GM19328 (cell line): ENCODE measurements around the gene TMEM132D.
"Not testable (repeated sequence)": the region's sequence is repeated elsewhere in the genome, so short reads cannot be mapped to it uniquely, and the experiment has no call there.

Experiments used
- ATAC-seq: cut with Tn5 transposase; IDR thresholded peaks from one replicate; pipeline ENCODE4 v1.9.1; 2021; ENCODE audit warnings: mild to moderate bottlenecking, moderate library complexity; ENCODE audit not compliant: unreplicated experiment

TMEM132D gene

DNA sequence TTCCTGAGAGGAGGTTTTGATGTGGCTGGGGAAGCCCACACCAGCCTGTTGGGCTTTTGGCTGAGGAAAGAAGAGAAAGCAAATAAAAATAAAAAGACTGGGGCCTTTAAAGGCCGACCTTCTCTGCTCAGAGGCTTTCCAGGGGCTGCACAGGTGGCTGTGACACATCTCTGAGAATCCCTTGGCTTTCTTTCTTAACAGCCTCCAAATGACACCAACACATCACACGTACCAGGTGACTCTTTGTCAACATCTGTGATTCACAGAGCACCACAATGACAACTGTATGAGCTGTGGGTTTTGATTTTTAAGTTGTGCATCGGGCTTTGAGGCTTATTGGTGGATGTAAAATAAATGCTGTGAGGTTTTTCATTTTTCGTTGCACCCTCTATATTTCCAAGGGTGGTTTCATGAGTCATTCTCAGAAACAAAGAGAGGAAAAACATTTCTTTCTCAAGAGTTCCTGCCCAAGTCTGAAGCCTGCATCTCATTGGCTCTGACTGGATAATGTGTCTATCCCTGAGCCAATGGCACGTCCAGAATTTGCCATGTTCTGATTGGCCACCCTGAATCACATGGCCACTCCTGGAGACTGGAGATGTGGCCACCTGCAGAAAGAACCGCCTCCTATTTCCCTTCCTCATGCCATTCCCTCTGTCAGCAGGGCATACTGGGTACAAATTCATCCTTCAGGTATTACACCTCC is 701.6 kb downstream of the TMEM132D start:
- ATAC-seq, result no peak

GRCh38 chr12:129201029-129201428 is 702.8 kb downstream of the TMEM132D start:
- ATAC-seq, result no peak

GRCh38 chr12:129200576-129200975 is 703.2 kb downstream of the TMEM132D start:
- no peak for ATAC-seq

GRCh38 chr12:129196927-129197326 is 706.9 kb downstream of the TMEM132D start:
- ATAC-seq, result no peak

GRCh38 chr12:129195081-129195480 is 708.7 kb downstream of the TMEM132D start:
- ATAC-seq, result no peak

DNA sequence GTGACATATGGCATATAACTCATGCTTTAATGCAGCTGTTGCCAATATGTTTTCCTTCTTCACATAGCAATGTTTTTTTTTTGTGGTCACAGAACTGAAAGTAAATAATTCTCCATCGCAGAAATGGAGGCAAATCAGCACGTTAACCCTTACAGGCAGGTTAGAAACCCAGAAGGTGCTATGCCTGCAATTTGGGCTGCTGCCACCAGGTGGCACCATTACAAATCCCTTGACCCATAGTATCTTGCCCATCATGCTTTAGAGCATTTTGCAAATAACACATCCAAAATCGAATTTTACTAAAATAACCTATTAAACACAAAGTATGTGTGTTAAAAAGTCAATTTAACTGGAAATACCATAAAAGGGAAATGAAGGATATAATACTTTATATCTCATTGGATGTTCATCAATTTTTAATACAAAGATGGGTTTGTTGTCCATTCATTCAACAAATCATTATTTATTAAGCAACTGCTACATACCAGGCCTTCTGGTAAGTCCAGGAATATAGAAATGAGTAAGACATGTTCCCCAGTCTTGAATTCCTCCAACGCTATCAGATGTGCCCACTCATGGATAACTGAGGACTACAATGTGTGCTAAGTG is 710.5 kb downstream of the TMEM132D start:
- no peak for ATAC-seq

GRCh38 chr12:129190827-129191226 is 713.0 kb downstream of the TMEM132D start:
- no peak for ATAC-seq

DNA sequence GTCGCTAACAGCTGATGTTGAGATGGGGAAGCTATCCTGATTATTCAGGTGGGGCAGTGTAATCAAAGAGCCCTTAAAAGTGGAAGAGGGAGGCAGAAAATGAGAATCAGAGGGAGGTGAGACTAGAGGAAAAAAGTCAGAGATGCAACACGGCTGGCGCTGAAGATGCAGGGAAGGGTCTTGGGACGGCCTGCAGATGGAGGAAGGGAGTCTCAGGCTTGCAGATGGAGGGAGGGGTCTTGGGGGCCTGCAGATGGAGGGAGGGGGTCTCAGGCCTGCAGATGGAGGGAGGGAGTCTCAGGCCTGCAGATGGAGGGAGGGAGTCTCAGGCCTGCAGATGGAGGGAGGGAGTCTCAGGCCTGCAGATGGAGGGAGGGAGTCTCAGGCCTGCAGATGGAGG is 713.9 kb downstream of the TMEM132D start:
- not testable (repeated sequence) for ATAC-seq

- ATAC-seq, result no peak
Measured at GRCh38 chr12:129186952-129187351, 716.9 kb downstream of the TMEM132D start.

GRCh38 chr12:129185855-129186254 is 718.0 kb downstream of the TMEM132D start:
- ATAC-seq, result no peak

DNA sequence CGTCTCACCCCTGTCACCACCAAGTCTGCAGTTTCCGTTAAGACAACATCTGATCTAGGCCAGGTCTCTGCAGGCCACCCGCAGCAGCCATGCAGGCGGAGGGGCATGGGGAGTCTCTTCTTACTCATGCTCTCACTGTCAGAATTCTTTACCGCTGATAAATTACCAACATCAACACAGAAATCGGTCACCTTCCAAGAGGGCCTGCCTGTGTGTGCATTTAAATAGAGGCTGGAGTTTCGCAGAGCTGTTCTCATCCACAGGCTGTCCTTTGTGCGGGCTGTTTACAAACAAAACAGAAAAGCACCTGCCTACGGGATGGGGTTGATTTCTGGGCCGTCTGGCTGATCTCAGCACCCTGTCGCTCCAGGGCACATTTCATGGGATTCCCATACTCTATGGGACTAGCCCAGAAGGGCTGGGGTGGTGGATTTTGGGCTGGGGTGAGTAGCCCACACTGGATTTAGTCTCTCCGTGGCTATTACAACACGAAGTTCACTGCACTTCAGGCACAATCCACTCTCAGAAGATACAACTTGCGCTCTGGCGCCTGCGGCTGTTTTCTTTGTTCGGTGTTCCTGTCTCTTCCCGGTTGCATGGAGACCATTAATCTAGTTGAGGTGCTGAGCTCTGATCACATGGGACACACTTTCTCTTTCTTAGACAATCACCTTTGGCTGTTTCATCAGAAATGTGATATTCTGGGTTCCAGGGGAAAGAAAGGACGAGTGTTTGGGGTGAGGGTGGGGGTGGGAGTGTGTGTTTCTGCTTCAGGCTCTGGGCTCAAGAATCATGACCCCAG is 719.5 kb downstream of the TMEM132D start:
- no peak for ATAC-seq

GRCh38 chr12:129179941-129180553 is 723.8 kb downstream of the TMEM132D start:
- ATAC-seq, result no peak

- no peak for ATAC-seq
Measured at GRCh38 chr12:129169928-129170327, 733.9 kb downstream of the TMEM132D start.

DNA sequence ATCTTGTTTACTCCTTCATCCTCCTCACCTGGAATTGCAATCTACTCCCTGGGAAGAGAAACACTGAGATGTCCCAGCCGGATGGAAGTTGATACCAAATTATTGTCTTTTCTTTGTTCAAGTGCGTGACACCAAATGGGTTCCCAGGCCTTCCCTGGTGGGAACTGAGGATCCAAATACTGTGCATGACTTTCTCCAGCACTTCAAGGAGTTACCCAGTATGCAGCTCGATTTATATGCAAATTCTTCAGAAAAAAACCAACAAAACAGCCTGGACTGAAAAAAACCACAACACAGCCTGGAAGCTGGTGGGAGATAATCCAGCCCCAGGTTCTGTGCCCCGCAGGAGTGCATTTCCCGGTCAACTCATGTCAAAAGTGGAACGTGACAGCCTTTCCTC is 740.0 kb downstream of the TMEM132D start:
- ATAC-seq, result no peak

GRCh38 chr12:129163461-129163860 is 740.4 kb downstream of the TMEM132D start:
- ATAC-seq, result no peak

- no peak for ATAC-seq
Measured at GRCh38 chr12:129162805-129163204, 741.0 kb downstream of the TMEM132D start.

DNA sequence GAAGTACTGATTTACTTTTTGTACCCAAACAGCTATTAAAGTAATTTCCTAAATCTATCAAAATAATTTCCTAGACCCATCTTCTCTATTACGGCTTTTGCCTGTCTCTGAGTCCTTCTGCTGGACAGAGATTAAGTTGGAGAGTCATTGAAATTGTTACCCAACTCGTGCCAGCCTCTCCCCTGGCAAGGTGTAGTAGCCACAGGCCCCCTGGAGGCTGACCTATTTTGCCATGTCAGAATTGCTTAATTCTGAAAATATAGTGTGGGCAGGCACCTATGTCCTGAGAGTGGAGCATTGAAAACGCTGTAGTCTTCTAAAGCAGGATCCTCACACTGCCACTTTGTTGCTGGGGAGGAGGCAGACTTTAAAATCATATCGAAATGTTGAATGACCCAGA is 742.3 kb downstream of the TMEM132D start:
- ATAC-seq, result no peak

GRCh38 chr12:129160282-129160681 is 743.5 kb downstream of the TMEM132D start:
- ATAC-seq, result no peak

DNA sequence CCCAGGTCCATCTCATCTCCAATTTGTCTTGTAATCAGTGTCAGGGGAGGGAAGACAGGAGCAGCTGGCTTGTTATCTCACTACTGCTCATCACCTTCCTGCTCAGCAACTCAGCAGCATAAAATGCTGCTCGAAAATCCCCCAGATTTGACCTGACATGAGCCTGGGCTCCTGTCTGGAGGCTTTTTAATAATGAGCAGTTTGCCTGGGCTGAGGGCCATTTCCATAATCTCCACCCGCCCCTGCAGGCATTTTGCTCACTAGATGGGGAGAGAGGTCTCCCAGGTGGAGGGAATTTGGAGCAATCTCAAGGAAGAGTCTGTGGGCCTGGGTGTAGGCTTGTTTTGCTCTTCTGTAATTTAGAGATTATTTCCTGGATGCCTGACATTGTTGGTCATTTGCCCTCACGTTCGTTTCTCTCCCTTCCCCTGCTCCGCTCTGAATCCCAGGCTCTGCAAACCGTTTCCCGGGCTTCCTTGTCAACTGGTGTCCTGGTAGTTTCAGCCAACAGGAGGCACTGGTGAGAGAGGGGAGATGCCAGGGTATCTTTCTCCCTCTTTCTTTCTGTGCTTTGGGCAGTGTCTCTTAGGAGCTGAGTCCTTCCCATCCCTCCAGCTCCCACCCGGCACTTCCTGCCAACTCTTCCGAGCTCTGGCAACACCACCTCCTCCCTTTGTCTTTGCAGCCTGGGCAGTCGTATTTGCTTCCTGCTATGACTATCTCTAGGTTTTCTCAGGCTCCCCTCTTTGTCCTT is 751.3 kb downstream of the TMEM132D start:
- ATAC-seq, result no peak

DNA sequence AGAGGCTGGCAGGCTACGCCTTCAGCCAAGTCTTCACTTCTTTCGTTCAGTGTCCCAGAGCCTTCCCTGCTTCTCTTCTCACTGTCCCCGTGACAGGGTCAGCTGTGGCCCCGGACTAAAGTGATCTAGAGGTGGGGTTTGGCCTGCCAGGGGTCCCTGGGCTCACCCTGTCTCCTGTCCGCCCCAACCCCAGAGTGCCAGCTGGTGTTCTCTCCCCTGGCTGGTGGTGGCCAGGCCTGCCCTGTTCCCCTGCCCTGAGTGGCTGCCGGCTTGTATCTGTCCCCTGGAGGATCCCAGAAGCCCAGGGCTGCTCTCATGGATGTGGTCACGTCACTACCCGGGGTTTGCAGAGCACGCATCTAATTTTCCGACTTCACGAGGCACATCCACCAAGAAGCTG is 753.1 kb downstream of the TMEM132D start:
- no peak for ATAC-seq

GRCh38 chr12:129145381-129145780 is 758.4 kb downstream of the TMEM132D start:
- ATAC-seq, result no peak
